ENCODE results near the gene IFNA5. TPM values are rescaled to one million over a fixed set of nuclear protein-coding genes. Genes with fewer than 3 reads are reported as not detected.

The IFNA5 gene
- total RNA-seq: under 1 TPM in 1 of 4 donors, not detected in 3; 0.51 TPM

GRCh38 chr9:21305213-21305612, at the start of gene IFNA5:
IFNA5 (minus strand) TSS chr9:21305313; CDS start chr9:21305256, 57 bp downstream.
- no peak for TF ChIP-seq CTCF (IDR thresholded peaks at IDR 0.05; ENCODE audit: low read depth)

- TF ChIP-seq CTCF (IDR thresholded peaks at IDR 0.05; ENCODE audit: low read depth): no peak
Observed at GRCh38 chr9:21350787-21351186, 45.7 kb upstream of the IFNA5 start, which contains the start of gene IFNA6. IFNA6 (minus strand) TSS chr9:21350887; CDS start chr9:21350887, 0 bp downstream.

- TF ChIP-seq CTCF (IDR thresholded peaks at IDR 0.05; ENCODE audit: low read depth): no peak
Observed at GRCh38 chr9:21348430-21348970, 43.4 kb upstream of the IFNA5 start.

- TF ChIP-seq CTCF (IDR thresholded peaks at IDR 0.05; ENCODE audit: low read depth): no peak
Observed at GRCh38 chr9:21340735-21341134, 35.6 kb upstream of the IFNA5 start.

GRCh38 chr9:21336457-21336856, 31.3 kb upstream of the IFNA5 start:
- no peak for TF ChIP-seq CTCF (IDR thresholded peaks at IDR 0.05; ENCODE audit: low read depth)

- no peak for TF ChIP-seq CTCF (IDR thresholded peaks at IDR 0.05; ENCODE audit: low read depth)
Observed at GRCh38 chr9:21334701-21335632, 29.9 kb upstream of the IFNA5 start, which contains the start of gene KLHL9. KLHL9 (minus strand) TSS chr9:21335404; CDS start chr9:21334859, 545 bp downstream.

- TF ChIP-seq CTCF (IDR thresholded peaks at IDR 0.05; ENCODE audit: low read depth): no peak
Observed at GRCh38 chr9:21333226-21333625, 28.1 kb upstream of the IFNA5 start.

All from subcutaneous adipose tissue (tissue), 4 donors.